ENCODE data around the gene EOLA1.
"Not testable (repeated sequence)": the region's sequence is repeated elsewhere in the genome, so short reads cannot be mapped to it uniquely, and the experiment has no call there.

The EOLA1 gene
- total RNA-seq: 3.0 to 14.2 (median 8.7) reads per million in 17 experiments

DNA sequence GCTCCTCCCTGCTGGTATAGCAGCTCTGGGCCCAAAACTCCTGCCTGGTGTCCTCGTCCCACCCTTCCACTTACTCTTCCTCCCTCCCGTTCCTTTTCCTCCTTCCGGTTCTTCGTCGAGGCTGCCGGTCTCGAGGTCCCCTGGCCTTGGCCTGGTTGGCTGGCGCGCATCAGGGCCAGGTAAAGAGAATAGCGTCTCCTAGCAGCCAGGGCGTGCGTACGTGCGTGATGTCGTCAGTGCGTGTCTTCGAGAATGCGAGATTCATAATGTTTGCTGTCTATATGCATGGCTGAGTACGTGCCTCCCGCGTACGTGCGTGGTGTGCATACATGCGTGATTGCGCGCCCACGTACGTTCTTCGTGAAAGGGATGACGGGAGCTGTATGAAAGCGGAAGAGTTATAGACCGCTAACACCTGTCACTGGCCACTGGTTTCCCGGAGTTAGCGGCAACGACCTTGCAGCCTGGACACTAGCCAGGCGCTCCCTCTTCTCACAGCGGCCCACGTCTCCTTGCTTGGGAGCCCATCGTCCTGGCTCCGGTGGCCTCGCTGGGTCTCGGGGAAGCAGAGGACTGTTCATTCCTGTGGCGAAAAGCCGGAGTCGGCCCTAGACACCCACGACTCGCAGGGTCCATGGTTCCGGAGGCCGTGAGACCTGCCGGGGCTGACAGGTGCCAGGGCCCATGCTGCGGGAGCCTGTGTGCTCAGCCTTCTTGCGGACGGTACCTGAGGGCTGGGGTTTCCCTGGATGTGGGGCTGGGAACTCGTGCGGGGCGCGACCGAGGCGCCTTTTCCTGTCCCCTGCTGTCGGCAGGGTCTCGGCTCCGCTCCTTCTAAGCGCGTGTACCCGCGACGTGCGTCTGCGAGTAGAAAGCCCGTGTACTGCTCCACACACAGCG, at the start of gene EOLA1:
Gene EOLA1 (plus strand): TSS at position 392 of the 900 bp plus-strand sequence. CDS start 4,619 bp downstream, outside the sequence.
- peak; percentile 94 to 98 (median 96) for DNase-seq

GRCh38 chrX:149491812-149492211, 49.0 kb upstream of the EOLA1 start:
- no peak for DNase-seq

GRCh38 chrX:149493567-149494562, 46.9 kb upstream of the EOLA1 start:
- no peak for DNase-seq

GRCh38 chrX:149494844-149495565, 45.8 kb upstream of the EOLA1 start:
- DNase-seq: no peak

DNA sequence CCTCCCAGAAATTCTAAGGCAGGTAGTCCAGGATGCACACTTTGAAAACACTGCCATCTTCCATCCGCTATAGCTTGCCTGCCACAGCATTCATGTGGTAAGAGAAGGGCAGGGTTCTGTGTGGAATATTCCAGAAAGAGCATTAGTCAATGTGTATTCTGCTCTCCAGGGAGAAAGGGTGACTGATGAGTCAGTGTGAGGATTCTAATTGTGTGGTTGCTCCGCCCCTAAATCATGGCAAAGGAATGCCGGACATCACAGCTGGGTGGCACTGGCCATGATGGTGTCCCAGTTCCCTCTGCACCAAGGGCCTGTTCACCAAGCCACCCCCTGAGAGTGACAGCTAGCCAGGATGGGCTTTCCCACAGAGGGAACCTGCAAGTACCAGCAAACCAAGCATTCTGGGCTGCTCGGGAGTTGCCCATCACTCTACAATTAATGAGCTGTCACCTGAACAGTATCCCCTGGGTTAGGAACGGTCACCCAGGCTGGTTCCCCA, 45.2 kb upstream of the EOLA1 start:
- DNase-seq: no peak

GRCh38 chrX:149497054-149497453, 43.8 kb upstream of the EOLA1 start:
- no peak for DNase-seq

- DNase-seq: no peak
Measured at GRCh38 chrX:149497626-149498025, 43.2 kb upstream of the EOLA1 start.

DNA sequence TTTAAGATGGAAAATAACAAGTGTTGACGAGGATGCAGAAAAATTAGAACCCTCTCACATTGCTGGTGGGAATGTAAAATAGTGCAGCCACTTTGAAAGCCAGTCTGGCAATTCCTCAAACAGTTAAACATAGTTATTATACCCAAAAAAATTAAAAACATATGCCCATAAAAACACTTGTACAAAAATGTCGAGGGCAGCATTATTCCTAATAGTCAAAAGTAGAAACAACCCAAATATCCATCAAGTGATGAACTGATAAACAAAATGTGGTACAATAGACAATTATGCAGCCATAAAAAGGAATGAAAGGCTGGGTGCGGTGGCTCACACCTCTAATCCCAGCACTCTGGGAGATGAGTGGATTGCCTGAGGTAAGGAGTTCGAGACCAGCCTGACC, 42.0 kb upstream of the EOLA1 start:
- DNase-seq: no peak

DNA sequence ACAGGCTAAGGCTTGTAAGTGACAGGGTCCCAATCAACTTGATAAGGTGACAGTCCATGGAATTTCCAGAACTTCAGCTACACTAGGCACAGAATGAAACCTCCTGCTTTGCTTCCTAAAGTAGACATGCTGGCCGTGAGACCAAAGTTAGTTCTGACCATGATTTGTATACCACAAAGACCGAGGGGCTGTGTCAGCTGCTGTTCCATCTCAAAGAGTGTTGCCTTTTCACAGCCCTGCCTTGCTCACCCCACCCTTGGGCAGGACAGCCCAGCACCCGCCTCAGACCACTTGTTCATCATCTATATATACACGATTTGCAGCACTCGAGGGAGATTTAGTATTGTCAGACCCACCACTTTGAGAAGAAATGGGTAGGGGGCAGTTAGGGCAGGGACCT, 41.0 kb upstream of the EOLA1 start:
- no peak for DNase-seq

DNA sequence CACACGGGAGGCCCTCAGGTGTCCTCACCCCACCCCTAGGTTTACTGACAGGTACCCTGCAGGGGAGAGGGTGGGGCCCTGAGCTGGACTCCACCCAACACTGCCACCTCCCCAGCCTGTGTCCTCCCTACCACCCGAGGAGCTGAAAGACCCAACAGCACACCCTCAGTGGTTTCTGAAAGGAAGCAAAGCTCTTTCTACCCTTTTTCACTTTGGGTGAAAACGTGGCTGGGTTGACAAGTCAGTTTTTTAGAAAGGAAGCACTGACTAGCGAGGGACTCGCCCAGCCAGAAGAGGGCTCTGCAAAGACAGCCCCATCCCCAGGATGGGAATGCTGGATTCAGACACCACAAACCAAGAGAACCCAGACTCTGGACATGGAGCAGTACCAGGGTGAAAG, 37.9 kb upstream of the EOLA1 start:
- DNase-seq: not testable (repeated sequence)

DNA sequence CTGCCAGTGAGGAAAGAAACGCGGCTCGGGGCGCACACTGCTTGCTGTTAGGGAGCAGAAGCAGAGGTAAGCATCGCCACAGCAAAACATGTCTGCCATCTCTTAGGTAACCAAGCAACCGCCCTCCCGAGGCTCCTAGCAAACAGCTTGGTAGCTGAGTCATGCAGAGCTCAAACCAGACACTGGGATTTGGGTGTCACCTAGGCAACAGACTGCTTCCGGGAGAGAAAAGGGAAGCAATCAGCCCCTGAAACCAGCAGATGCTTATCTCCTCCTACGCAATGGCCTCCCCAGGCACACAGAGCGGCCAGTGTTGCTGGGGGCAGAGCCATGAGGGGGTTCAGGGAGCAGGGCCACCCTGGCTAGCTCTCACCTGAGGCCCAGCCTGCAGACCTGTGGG, 37.4 kb upstream of the EOLA1 start:
- peak; percentile 33 to 73 (median 66) for DNase-seq

- DNase-seq: peak; percentile 37 to 66 (median 52)
Measured at GRCh38 chrX:149504226-149504914, 36.4 kb upstream of the EOLA1 start.

DNA sequence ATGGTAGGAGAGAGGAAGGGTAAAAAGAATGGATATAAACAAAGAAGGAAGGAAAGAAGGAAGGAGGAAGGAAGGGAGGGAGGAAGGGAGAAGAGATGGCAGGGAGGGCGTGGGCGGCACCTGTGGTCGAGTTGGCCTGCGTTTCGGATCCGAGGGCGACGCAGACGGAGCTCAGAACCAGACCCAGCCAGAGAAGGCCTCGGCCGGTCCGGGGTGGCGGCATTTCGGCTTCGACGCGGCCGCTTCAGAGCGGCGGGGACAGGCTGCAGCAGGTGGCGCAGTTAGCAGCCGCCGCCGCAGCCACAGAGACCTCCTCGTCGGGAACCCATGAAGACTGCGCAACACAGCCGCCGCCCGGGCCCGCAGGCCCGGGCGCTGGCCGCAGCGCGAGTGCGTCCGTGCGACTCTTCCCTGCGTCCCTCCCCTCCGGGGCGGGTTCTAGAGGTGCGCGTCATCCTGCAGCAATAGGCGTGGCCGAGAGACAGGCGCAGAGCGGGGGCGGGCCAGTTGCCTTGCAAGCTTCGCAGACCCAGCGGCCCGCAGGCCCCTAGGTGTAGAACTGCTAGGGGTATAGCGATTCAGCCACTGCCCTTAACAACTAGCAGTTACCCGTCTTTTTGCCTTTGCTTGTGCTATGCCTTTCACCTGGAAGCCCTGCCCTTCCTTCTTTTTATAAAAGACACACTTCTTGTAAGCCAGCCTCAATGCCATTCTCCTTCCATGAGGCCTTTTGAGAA, 35.7 kb upstream of the EOLA1 start, which contains the start of gene IDS:
Gene IDS (minus strand): TSS at position 392 of the 737 bp plus-strand sequence. CDS start 169 bp downstream, at position 223.
- peak; percentile 89 to 95 (median 92) for DNase-seq

- DNase-seq: no peak
Measured at GRCh38 chrX:149505671-149506070, 35.1 kb upstream of the EOLA1 start.

DNA sequence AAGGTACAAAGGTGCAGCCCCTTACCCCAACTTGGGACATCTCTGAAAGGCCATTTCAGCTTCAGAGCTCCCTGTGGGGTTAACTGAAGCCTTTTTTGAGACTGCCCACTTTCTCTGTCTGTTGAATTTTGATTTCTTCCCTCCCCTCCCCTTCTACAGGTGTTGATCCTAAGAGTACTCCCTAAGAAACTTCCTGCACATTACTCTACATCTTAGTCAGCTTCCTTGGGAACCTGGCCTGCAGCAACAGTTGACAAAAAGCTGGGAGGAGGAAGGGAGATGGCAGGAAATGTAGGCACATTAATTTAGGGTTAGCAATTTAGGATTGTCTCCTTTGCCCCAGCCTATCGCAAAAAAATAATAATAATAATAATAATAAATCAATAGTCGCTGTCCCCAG, 34.5 kb upstream of the EOLA1 start:
- DNase-seq: no peak

- no peak for DNase-seq
Measured at GRCh38 chrX:149508467-149508866, 32.3 kb upstream of the EOLA1 start.

DNA sequence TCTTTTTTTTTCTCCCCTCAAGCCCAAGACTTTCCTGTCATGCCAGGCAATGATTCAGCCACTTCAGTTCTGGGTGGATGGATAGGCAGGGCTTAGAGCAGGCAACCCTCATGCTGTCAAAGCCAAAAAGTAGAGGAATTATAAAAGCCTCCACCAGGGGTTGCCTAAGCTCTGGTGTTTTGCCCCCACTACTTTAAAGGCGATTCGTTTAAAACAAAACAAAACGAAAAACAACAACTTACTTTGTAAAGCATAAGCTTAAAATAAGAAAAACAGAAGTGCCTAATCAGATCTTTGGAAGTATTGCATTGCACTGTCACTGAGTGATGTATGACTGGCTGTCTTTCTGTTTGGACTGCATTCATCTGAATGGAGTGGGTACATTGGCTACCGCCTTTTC, 30.4 kb upstream of the EOLA1 start:
- DNase-seq: peak in 3 of 4 experiments; percentile 37 to 49 (median 45)

- no peak for DNase-seq
Measured at GRCh38 chrX:149511081-149511480, 29.7 kb upstream of the EOLA1 start.

DNA sequence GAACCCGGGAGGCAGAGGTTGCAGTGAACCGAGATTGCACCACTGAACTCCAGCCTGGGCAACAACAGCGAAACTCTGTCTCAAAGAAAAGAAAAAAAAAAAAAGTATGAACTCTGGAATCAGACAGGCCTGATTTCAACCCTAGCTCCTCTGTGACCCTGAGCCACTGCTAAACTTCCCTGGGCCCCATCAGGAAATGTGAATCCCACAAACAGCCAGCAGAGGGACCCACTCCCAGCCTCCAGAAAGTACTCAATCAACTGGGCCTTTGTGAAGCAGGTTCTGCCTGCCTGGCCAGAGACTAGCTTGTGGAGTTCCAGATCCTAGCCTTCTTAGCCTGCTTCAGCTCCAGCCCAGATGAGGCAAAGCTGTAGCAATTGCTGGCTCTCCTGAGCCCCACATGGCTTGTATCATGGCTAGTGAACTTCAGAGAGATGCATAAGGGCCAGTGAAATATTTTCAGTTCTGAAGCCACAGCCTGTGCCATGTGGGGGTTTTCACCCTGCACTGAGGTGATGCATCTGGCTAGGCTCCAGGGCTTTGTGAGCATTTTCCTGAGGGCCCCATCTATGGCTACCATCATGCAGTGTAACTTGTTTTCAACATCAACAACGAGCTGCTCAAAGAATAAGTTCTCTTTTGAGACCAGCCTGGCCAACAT, 28.5 kb upstream of the EOLA1 start:
- peak; percentile 62 to 71 (median 68) for DNase-seq

DNA sequence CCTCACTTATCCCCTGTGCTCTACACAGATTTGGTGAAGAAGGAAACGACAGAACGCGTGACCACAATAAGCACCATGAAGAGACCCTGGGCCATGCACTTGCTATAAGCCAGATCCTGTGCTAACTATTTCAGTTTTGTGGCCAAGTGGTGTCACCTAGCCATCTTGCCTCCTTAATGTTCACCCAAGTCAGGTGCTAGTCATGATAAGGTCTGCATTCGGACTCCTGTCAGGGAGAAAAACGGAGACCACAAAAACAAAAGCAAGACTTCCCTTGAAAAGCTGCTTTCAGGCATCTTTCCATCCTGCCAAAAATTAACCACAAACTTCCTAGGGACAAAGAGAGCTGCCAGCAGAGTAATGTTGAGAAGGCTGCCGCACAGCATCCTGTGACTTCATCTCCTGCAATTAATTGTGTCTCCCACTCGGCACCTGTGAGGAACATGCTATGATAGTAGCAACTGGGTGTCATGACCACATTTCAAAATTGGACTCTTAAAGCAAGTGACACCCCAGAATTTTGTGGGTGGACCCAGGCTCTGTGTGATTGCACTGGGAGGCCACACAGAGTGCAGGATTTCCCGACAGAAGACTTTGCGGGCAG, 26.9 kb upstream of the EOLA1 start:
- peak in 1 of 4 experiments; percentile 12 for DNase-seq
